Fibroblast of lung (primary cell): Measurements from ENCODE around the gene KIF16B. TPM values are rescaled to one million over a fixed set of nuclear protein-coding genes. Genes with fewer than 3 reads are reported as not detected.

ENCODE experiments used
- DNase-seq, 2 donors: peaks; one replicate each; pipeline versions ENCODE4 v3.0.0 to v3.0.0-alpha.2; 2010; ENCODE audit warnings: low read depth in 2 of 2
- H2AFZ ChIP-seq: 2 replicates; pipeline ENCODE4 v1.5.1; 2012; ENCODE audit warnings: low read length, control low read depth, inconsistent platforms
- H3K27ac ChIP-seq: 2 replicates; pipeline ENCODE4 v1.5.1; 2011; ENCODE audit warnings: low read length, control low read depth; ENCODE audit not compliant: insufficient read depth
- H3K27me3 ChIP-seq: 2 replicates; pipeline ENCODE4 v1.5.1; 2011; ENCODE audit warnings: mild to moderate bottlenecking, low read length; ENCODE audit not compliant: control insufficient read depth, insufficient read depth
- H3K36me3 ChIP-seq: 2 replicates; pipeline ENCODE4 v1.5.1; 2011; ENCODE audit warnings: low read length; ENCODE audit not compliant: control insufficient read depth, insufficient read depth
- H3K4me1 ChIP-seq: 2 replicates; pipeline ENCODE4 v1.5.1; 2011; ENCODE audit warnings: low read length; ENCODE audit not compliant: control insufficient read depth, insufficient read depth; ENCODE audit errors: extremely low read depth
- H3K4me2 ChIP-seq: 2 replicates; pipeline ENCODE4 v1.5.1; 2011; ENCODE audit warnings: low read length, control low read depth; ENCODE audit not compliant: insufficient read depth; ENCODE audit errors: extremely low read depth
- H3K4me3 ChIP-seq, 4 experiments: fragments of 200-600 bp in 1 of 4; sonication (generic) in 1 of 4; replicated peaks in 1 of 4; 2 replicates each; pipeline ENCODE4 v1.5.1; 2011 to 2016; ENCODE audit warnings: low read length in 4 of 4, low read depth in 3 of 4, mild to moderate bottlenecking in 3 of 4, control low read depth in 2 of 4, inconsistent platforms in 1 of 4, mixed read lengths in 1 of 4; ENCODE audit not compliant: insufficient read depth in 1 of 4; ENCODE audit errors: control extremely low read depth in 1 of 4
- H3K79me2 ChIP-seq: 2 replicates; pipeline ENCODE4 v1.5.1; 2012; ENCODE audit warnings: mild to moderate bottlenecking, low read length, inconsistent platforms; ENCODE audit not compliant: control insufficient read depth, insufficient read depth
- H3K9ac ChIP-seq: 2 replicates; pipeline ENCODE4 v1.5.1; 2011; ENCODE audit warnings: mild to moderate bottlenecking, low read length, control low read depth; ENCODE audit not compliant: insufficient read depth
- H3K9me3 ChIP-seq: 2 replicates; pipeline ENCODE4 v1.5.1; 2012; ENCODE audit warnings: low read depth, low read length; ENCODE audit not compliant: control insufficient read depth, insufficient read depth
- H4K20me1 ChIP-seq: 2 replicates; pipeline ENCODE4 v1.5.1; 2011; ENCODE audit warnings: low read length; ENCODE audit not compliant: control insufficient read depth, insufficient read depth; ENCODE audit errors: extremely low read depth
- EZH2 ChIP-seq: IDR thresholded peaks from 2 replicates; pipeline ENCODE4 v1.5.1; 2012; ENCODE audit warnings: low read length, control low read depth, mild to moderate bottlenecking; ENCODE audit errors: missing control alignments
- polyA plus RNA-seq, 2 donors: library from polyadenylated mRNA; depleted of rRNA in 1 of 2; stranded (reverse) in 1 of 2; unstranded in 1 of 2; fragments of >200 nt; gene quantifications; 2 replicates each; pipeline ENCODE4 v1.2.1, GENCODE V29; 2011 to 2012; ENCODE audit warnings: missing spikeins in 1 of 2
- total RNA-seq: library from RNA; depleted of rRNA; stranded (reverse); fragments of >200 nt; gene quantifications from 2 replicates; pipeline ENCODE4 v1.2.1, GENCODE V29; 2014
- TF ChIP-seq, protein P1 (sequence below), 2 donors: IDR thresholded peaks in 1 of 2; conservative IDR thresholded peaks in 1 of 2; 1 replicate in 1 of 2; 2 replicates in 1 of 2; pipeline ENCODE4 v1.5.1; 2011 to 2012; ENCODE audit warnings: low read length in 2 of 2, control low read depth in 1 of 2, inconsistent platforms in 1 of 2, low read depth in 1 of 2, mild to moderate bottlenecking in 1 of 2

The KIF16B gene
- total and polyA plus RNA-seq, 2 donors (not counting 1 experiment from before 2014, with no cell fraction given) = 7.7 to 17.3 TPM

DNA sequence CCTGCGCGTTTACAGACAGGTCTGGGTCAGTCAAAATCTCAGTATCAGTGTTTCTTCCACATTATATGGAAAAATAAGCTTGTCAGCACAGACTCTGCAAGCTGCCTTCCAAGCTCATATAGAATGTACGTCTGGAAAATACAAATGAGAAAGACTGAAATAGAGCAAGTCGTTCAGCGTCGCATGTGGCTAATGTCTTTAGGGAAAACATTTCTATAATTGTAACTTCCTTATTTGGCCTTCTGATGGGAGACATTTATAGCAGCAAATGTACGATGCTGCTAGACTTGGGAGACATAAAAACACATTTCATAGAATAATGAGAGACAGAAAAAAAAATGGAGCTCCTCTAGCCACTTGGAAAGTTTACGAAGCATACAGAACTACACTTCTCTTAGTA lies 122.2 kb downstream of the KIF16B start:
- Histone ChIP-seq H3K4me2 (no peak overlapping the region), H3K36me3 (no peaks in the 10 kb centered on the region), H3K9ac (no peak overlapping the region), H3K4me1 (no peaks in the 10 kb centered on the region), H3K27me3 (no peaks in the 10 kb centered on the region), H3K4me3 (no peak overlapping the region), H3K9me3 (no peaks in the 10 kb centered on the region), H2AFZ (no peak overlapping the region), H3K79me2 (no peaks in the 10 kb centered on the region), H3K27ac (no peak overlapping the region), H4K20me1 (no peaks in the 10 kb centered on the region)
- TF ChIP-seq EZH2 = no peak
- TF ChIP-seq, protein P1, sequence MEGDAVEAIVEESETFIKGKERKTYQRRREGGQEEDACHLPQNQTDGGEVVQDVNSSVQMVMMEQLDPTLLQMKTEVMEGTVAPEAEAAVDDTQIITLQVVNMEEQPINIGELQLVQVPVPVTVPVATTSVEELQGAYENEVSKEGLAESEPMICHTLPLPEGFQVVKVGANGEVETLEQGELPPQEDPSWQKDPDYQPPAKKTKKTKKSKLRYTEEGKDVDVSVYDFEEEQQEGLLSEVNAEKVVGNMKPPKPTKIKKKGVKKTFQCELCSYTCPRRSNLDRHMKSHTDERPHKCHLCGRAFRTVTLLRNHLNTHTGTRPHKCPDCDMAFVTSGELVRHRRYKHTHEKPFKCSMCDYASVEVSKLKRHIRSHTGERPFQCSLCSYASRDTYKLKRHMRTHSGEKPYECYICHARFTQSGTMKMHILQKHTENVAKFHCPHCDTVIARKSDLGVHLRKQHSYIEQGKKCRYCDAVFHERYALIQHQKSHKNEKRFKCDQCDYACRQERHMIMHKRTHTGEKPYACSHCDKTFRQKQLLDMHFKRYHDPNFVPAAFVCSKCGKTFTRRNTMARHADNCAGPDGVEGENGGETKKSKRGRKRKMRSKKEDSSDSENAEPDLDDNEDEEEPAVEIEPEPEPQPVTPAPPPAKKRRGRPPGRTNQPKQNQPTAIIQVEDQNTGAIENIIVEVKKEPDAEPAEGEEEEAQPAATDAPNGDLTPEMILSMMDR (conservative IDR thresholded peaks at IDR 0.05 in 1 of 2, IDR thresholded peaks at IDR 0.05 in 1 of 2; ENCODE audit: low read depth in 1 of 2, low read length in 2 of 2) = no peak
- no peak for DNase-seq

DNA sequence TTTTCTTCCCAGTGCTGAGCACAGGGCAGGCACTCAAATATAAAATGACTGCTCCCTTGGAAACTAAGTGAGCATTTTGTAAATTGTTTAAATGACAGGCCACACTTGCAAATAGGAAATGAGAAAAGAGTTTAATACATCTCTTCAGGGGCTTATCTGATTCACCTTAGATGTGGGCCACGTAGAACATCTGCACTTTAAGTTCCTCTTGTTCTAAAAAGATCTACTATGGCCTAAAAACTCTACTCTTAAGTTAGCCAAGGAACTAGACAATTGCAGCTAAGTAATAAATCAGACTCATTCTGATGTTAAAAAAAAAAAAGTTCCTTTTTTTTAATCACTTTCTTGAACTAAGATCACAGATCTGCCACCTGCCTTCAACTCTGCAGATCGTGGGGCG lies 126.3 kb downstream of the KIF16B start:
- Histone ChIP-seq H3K9ac (no peak overlapping the region), H4K20me1 (no peaks in the 10 kb centered on the region), H3K4me1 (no peaks in the 10 kb centered on the region), H3K4me3 (no peak overlapping the region), H3K79me2 (no peaks in the 10 kb centered on the region), H3K27me3 (no peaks in the 10 kb centered on the region), H3K36me3 (no peaks in the 10 kb centered on the region), H2AFZ (no peak overlapping the region), H3K9me3 (no peaks in the 10 kb centered on the region), H3K4me2 (no peak overlapping the region), H3K27ac (no peak overlapping the region)
- no peak for DNase-seq
- TF ChIP-seq EZH2 = no peak
- TF ChIP-seq, protein P1 (conservative IDR thresholded peaks at IDR 0.05 in 1 of 2, IDR thresholded peaks at IDR 0.05 in 1 of 2; ENCODE audit: low read depth in 1 of 2, low read length in 2 of 2) = no peak

DNA sequence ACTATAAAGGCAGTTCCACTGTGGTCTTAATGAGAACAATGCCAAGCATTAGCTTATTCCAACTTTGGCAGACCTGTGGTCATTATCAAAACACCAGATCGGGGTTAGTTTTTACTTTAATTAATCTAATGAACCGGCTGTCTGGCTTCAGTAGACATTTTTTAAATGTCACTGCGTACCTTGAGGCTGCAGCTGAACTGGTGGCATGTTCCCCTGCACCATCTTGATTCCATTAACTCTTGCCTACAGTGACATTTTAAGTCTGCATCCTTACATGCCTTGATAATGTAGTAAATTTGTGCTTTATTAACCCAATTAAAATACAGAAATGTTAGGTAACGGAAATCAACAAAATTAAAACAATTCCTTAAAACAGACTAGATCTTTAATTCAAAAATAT lies 127.0 kb downstream of the KIF16B start:
- Histone ChIP-seq H4K20me1 (no peaks in the 10 kb centered on the region), H3K79me2 (no peaks in the 10 kb centered on the region), H3K9ac (no peak overlapping the region), H3K4me3 (no peak overlapping the region), H3K27ac (no peak overlapping the region), H3K27me3 (no peaks in the 10 kb centered on the region), H3K4me2 (no peak overlapping the region), H3K9me3 (no peaks in the 10 kb centered on the region), H3K36me3 (no peaks in the 10 kb centered on the region), H2AFZ (no peak overlapping the region), H3K4me1 (no peaks in the 10 kb centered on the region)
- no peak for TF ChIP-seq EZH2
- TF ChIP-seq, protein P1 (conservative IDR thresholded peaks at IDR 0.05 in 1 of 2, IDR thresholded peaks at IDR 0.05 in 1 of 2; ENCODE audit: low read depth in 1 of 2, low read length in 2 of 2) = no peak
- no peak for DNase-seq
